ENCODE data around the gene EFCAB6.

EFCAB6 gene

DNA sequence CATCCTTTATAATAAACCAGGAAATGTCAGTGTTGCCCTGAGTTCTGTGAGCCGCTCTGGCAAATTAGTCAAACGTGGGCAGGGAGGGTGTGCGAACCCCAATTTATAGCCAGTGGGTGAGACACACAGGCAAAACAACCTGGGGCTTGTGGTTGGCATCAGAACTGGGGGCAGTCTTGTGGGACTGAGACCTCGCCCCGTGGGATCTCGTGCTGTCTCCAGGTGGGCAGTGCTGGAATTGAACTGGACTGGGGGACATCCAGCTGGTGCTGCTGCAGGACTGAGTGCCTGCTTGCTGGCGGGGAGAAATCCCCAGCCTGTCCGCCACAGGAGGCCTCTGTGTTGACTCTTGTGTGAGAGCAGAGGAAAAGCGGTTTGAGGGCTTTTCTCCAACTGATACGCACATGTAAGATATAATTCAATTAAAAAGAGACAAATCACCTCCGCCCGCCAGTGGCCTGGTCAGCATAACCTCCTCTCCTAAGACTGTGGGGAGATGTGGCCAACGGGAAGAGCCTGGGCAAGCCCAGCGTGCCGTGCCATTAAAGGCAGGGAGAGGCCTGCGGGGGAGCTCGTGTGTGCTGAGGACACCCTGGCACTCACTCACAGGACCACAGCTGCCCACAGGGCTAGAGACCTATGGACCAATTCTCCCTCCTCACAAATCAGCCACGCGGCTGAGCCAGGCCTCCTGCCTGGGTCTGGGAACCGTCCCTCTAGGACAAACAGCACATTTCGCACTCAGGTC, 31.9 kb upstream of the EFCAB6 start:
- ChIA-PET POLR2A (ENCODE audit: low non-redundant PET) (no interaction called here), CTCF (no interaction called here)
- no peak for TF ChIP-seq CTCF (conservative IDR thresholded peaks at IDR 0.05; ENCODE audit: low read depth)
- DNase-seq (ENCODE audit: low spot score), result no peak
- no peak overlapping the region for H3K27ac ChIP-seq

DNA sequence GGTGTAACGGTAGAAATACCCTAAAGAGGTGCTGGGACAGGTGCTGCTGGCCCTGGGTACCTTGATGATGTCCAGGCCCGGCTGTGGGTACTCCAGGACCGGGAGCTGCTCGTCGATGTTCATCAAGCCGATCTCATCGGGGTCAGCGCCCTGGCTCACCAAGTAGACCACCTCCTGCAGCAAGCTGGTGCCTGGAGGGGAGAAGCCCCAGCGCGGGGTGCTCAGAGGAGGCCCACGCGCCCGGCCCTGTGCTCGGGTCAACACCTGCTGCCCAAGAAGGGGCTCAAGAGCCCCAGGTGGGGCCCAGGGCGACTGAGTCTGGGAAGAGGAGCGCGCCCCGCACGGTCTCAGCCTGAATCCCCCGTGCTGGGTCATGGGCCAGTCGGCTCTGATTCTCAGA, 29.6 kb upstream of the EFCAB6 start:
- ChIA-PET POLR2A (ENCODE audit: low non-redundant PET) (no interaction called here), CTCF (no interaction called here)
- no peak for DNase-seq (ENCODE audit: low spot score)
- no peak for TF ChIP-seq CTCF (conservative IDR thresholded peaks at IDR 0.05; ENCODE audit: low read depth)
- no peak overlapping the region for H3K27ac ChIP-seq

GRCh38 chr22:43840851-43841250, 28.7 kb upstream of the EFCAB6 start:
- H3K27ac ChIP-seq, result no peak overlapping the region
- no peak for DNase-seq (ENCODE audit: low spot score)
- POLR2A ChIA-PET (ENCODE audit: low non-redundant PET), result no interaction called here
- CTCF ChIA-PET, result no interaction called here
- no peak for TF ChIP-seq CTCF (conservative IDR thresholded peaks at IDR 0.05; ENCODE audit: low read depth)

DNA sequence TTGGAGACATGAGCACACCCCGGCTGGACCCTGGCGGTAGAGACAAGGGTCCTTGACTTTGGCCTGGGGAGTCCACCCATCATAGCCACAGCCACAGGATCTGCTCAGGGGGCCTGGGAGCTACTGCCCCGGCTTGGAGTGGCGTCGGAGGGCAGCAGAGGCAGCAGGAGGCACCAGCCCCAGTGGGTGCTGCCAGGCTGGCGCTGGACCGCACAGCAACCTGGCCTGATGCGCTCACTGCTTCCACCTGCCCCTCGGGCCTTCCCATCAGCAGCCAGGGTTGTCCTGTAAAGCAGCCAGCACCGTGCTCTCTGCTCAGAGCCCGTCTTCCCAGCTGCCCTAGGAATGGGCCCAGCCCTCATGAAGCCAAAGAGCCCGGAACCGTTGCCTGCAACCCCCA, 28.3 kb upstream of the EFCAB6 start:
- no peak for DNase-seq (ENCODE audit: low spot score)
- POLR2A ChIA-PET (ENCODE audit: low non-redundant PET), result no interaction called here
- H3K27ac ChIP-seq, result no peak overlapping the region
- TF ChIP-seq CTCF (conservative IDR thresholded peaks at IDR 0.05; ENCODE audit: low read depth), result no peak
- CTCF ChIA-PET, result no interaction called here

DNA sequence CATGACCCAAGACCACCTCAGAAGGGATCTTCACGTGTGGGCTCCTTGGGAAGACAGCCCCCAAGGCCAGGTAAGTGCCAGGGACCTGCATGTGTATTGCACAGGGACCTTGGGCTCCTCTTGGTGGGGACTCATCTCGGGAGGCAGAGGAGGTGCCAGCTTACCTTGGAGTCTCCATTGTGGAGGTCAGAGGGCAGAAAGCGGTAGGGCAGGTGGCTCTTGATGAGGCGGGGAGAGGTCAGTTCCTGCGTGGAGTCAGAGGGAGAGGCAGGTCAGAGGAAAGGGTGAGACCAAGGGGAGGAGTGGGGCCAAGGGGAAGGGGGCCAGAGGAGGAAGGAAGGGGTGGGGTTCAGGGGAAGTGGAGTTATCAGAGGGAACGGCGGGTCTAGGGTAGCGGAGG, 27.7 kb upstream of the EFCAB6 start:
- ChIA-PET CTCF (no interaction called here), POLR2A (ENCODE audit: low non-redundant PET) (no interaction called here)
- no peak overlapping the region for H3K27ac ChIP-seq
- DNase-seq (ENCODE audit: low spot score), result no peak
- no peak for TF ChIP-seq CTCF (conservative IDR thresholded peaks at IDR 0.05; ENCODE audit: low read depth)

- ChIA-PET CTCF (no interaction called here), POLR2A (ENCODE audit: low non-redundant PET) (no interaction called here)
- no peak for DNase-seq (ENCODE audit: low spot score)
- no peak for TF ChIP-seq CTCF (conservative IDR thresholded peaks at IDR 0.05; ENCODE audit: low read depth)
- no peak overlapping the region for H3K27ac ChIP-seq
Observed at GRCh38 chr22:43838571-43839307, 26.6 kb upstream of the EFCAB6 start.

Data from RWPE1 (cell line).